GM12865 (cell line): ENCODE measurements around the gene AARS1.
"Not testable (repeated sequence)": the region's sequence is repeated elsewhere in the genome, so short reads cannot be mapped to it uniquely, and the experiment has no call there.

Source experiments
- DNase-seq: peaks from one replicate; pipeline ENCODE4 v3.0.0; 2010; ENCODE audit warnings: low read depth
- H3K4me3 ChIP-seq: 2 replicates; pipeline ENCODE4 v1.5.1; 2011; ENCODE audit warnings: mild to moderate bottlenecking, low read depth, low read length, control low read depth
- TF ChIP-seq, protein P1 (sequence below): IDR thresholded peaks from 2 replicates; pipeline ENCODE4 v1.5.1; 2011; ENCODE audit warnings: low read length, control low read depth, low read depth, inconsistent platforms; ENCODE audit not compliant: insufficient read depth; ENCODE audit errors: missing control alignments

The AARS1 gene

GRCh38 chr16:70254180-70254964 lies 34.9 kb downstream of the AARS1 start:
- DNase-seq: no peak
- H3K4me3 ChIP-seq: no peak overlapping the region
- TF ChIP-seq, protein P1, sequence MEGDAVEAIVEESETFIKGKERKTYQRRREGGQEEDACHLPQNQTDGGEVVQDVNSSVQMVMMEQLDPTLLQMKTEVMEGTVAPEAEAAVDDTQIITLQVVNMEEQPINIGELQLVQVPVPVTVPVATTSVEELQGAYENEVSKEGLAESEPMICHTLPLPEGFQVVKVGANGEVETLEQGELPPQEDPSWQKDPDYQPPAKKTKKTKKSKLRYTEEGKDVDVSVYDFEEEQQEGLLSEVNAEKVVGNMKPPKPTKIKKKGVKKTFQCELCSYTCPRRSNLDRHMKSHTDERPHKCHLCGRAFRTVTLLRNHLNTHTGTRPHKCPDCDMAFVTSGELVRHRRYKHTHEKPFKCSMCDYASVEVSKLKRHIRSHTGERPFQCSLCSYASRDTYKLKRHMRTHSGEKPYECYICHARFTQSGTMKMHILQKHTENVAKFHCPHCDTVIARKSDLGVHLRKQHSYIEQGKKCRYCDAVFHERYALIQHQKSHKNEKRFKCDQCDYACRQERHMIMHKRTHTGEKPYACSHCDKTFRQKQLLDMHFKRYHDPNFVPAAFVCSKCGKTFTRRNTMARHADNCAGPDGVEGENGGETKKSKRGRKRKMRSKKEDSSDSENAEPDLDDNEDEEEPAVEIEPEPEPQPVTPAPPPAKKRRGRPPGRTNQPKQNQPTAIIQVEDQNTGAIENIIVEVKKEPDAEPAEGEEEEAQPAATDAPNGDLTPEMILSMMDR: no peak

- TF ChIP-seq, protein P1: peak; percentile 50
- H3K4me3 ChIP-seq: no peak overlapping the region
- DNase-seq: peak; percentile 39
Observed at GRCh38 chr16:70253291-70254106, 35.8 kb downstream of the AARS1 start.

DNA sequence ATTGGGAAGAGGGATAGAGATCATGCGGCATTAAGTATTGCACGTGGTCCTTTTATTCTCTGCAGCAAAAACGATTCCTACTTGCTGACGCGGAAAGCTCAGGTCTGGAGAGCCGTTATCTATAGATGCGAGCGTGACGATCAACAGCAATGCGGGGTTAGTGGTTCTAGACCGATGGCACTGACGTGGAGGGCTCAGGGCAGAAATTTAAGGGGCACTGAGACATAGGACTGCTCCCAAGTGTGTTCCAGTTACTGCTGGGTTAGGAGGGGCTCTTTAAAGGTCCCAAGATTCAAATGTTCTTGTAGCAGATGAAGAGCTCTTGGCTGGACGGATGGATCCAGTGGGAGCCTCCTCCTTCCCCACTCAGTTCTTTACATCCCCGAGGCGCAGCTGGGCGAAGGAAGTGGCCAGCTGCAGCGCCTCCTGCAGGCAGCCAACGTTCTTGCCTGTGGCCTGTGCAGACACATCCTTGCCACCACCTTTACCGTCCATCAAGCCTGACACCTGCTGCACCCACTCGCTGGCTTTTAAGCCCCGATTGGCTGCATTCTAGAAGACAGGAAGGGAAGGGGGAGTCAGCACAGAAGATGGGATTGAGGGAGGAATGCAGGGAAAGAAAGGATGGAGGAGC lies 36.8 kb downstream of the AARS1 start:
- TF ChIP-seq, protein P1: peak; percentile 33
- no peak overlapping the region for H3K4me3 ChIP-seq
- no peak for DNase-seq

- DNase-seq: peak; percentile 97
- TF ChIP-seq, protein P1: peak; percentile 94
- peak within 1 kb of the TSS; percentile 67 for H3K4me3 ChIP-seq
Observed at GRCh38 chr16:70251629-70252354, 37.5 kb downstream of the AARS1 start, which contains the start of gene EXOSC6. TSS of gene EXOSC6 (minus strand) at chr16:70251940. CDS start at chr16:70251900, 40 bp downstream.

DNA sequence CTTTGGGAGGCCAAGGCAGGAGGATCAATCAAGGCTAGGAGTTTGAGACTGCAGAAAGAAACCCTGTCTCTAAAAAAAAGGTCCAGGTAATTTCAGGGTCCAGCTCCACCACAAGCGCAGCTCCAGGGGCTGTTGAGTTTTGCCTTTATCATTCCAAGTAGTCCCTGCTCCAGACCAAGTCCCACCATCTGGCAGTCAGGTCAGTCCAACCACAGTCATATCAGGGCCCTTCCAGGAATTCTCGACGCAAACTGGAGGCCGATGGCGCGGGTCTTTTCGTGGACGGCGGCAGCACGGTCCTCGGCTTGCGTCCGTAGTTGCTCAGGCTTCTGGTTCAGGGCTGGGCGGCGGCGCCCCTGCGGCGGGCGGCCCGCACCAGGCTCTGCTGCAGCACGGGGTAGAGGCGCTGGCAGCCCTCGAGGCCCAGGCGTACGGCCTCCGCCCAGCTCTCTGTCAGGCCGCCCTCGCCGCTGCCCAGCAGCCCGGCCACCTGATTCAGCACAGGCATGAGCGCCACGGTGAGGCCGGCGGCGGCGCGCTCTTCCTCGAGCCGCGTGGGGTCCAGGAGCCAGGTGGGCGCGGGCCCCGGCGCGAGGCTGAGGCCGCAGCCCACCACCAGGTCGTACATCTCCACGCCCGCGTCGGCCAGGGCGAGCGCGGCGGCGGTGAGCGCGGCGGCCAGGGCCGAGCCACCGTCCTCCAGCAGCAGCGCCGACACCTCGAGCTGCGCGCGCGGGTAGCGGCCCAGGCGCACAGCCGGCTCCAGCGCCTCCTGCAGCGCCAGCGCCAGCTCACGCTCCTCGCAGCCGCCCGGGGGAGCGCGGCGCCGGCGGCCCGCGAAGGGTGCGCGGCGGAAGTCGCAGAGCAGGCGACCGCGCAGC lies 38.3 kb downstream of the AARS1 start:
- DNase-seq: peak; percentile 59
- H3K4me3 ChIP-seq: peak overlapping the region; percentile 67
- TF ChIP-seq, protein P1: no peak

DNA sequence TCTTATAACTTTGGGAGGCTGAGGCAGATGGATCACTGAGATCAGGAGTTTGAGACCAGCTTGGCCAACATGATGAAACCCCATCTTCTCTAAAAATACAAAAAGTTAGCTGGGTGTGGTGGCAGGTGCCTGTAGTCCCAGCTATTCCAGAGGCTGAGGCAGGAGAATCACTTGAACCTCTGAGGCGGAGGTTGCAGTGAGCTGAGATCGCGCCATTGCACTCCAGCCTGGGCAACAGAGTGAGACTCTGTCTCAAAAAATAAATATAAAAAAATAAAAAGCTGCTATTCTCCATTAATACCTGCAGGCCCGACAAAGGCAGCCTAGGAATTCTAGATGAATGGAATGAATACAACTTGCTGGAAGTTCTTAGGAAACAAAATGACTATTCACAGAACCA lies 39.6 kb downstream of the AARS1 start:
- peak overlapping the region; percentile 46 for H3K4me3 ChIP-seq
- not testable (repeated sequence) for DNase-seq

GRCh38 chr16:70238773-70239172 lies 50.5 kb downstream of the AARS1 start:
- DNase-seq, H3K4me3 ChIP-seq: not testable (repeated sequence)

DNA sequence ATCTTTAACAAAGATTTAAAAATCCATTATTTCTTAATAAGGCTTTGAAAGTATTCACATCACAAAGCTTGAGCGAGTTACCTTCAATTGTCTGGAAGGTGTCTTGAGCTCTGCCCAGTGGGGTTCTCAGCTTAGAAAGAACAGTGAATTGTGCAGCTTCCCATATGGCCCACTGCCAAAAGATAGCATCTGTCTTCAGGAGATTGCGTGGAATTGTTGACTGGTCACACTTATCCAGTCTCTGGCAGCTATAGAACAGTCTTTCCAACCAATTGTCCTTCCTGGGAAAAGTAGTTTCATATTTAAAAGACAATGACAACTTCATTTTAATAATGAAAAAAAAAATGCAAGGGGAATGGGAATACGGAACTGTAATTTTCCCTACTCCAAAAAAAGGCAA lies 57.5 kb downstream of the AARS1 start:
- not testable (repeated sequence) for DNase-seq

DNA sequence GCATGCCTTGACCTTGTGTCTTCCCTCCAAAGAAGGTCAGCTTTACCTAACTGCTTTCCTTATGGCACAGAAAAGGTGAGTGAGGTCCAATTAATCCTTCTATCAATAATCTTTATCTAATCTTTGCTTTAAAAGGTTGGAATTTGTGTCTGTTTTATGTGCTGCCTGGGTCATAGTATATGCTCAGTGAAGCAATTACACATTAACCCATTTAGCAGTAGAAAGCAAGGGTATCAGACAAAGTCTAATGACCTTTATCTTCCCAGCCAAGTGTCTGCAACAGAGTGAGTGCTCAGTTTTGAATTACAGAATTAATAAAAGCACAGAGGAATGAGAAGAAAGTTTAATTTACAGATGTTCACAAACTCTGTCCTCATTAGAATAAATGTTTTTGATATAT lies 63.3 kb downstream of the AARS1 start:
- not testable (repeated sequence) for DNase-seq, H3K4me3 ChIP-seq

More for the DNA sequence above, 57.5 kb downstream of the AARS1 start:
- H3K4me3 ChIP-seq: not testable (repeated sequence)

- DNase-seq, H3K4me3 ChIP-seq: not testable (repeated sequence)
Observed at GRCh38 chr16:70225430-70225829, 63.9 kb downstream of the AARS1 start.

DNA sequence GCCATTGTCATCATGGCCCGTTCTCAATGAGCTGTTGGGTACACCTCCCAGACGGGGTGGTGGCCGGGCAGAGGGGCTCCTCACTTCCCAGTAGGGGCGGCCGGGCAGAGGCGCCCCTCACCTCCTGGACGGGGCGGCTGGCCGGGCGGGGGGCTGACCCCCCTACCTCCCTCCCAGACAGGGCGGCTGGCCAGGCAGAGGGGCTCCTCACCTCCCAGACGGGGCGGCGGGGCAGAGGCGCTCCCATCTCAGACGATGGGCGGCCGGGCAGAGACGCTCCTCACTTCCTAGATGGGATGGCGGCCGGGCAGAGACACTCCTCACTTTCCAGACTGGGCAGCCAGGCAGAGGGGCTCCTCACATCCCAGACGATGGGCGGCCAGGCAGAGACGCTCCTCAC lies 64.7 kb downstream of the AARS1 start:
- H3K4me3 ChIP-seq, DNase-seq: not testable (repeated sequence)
